Hematopoietic multipotent progenitor cell treated with erythropoietin and hydrocortisone succinate and interleukin-3 and kit ligand, for 6 days (in vitro differentiated cells): Measurements from ENCODE around the gene PAX3.
"Not testable (repeated sequence)": the region's sequence is repeated elsewhere in the genome, so short reads cannot be mapped to it uniquely, and the experiment has no call there.

ENCODE experiments used
- DNase-seq: peaks from one replicate; pipeline ENCODE4 v3.0.0-alpha.2; 2015

The PAX3 gene

DNA sequence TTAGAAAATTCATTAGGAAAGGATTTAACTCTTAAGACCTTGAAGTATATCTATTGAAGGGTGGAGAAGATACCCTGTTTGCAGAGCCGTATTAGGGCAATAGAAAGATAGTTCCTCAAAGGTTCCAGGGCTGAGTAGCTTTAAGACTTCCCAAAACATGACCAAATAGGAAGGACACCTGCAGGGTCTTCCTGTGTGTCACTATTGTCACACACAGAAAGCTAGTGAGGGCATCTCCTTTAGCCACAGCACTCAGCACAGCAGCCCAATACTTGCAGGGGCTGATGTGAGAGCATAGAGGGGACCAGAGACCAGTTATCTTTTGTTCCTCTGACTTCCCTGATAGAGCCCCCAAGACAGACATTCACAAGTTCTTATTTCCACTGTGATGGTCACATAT is 93.7 kb downstream of the PAX3 start:
- DNase-seq: no peak

GRCh38 chr2:222203041-222203440 is 95.8 kb downstream of the PAX3 start:
- DNase-seq: no peak

DNA sequence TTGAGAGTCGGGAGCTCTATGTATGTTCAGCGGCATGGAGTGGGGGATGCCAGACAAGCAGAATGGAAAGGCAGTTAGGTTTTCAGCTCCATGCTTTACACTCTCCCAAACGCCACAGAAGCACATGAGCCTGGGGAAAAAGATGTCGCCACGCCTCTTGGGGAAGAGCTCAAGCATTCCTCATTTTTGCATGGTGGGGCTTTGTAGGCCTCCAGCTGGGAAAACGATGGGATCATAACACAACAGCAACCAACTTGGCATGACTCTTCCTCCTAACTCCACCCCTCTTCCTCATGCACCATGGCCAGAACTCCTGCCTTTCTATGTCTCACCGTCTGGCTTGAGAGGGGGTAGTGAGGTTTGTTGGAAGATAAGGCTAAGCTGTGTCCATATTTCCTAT is 102.6 kb downstream of the PAX3 start:
- DNase-seq: no peak

DNA sequence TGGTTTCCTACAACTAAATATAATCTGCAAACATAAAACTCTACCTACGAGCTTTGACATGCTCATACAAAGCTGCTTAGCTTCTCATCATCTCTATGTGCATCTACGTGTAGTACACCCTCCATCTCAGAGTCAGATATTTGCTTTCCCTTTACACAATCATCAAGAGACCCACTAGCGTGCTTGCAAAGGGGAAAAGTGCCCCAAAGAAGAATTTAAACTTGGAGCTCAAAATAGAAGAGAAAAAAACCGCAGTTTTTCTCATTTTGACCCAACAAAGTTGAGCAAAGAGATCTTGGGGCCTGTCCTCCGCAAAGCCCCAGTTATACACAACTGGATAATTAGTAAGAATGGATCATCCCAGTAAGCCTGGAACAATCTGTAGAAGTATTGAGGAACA is 104.1 kb downstream of the PAX3 start:
- no peak for DNase-seq

- DNase-seq: peak; percentile 1
Observed at GRCh38 chr2:222193328-222193983, 105.3 kb downstream of the PAX3 start.

DNA sequence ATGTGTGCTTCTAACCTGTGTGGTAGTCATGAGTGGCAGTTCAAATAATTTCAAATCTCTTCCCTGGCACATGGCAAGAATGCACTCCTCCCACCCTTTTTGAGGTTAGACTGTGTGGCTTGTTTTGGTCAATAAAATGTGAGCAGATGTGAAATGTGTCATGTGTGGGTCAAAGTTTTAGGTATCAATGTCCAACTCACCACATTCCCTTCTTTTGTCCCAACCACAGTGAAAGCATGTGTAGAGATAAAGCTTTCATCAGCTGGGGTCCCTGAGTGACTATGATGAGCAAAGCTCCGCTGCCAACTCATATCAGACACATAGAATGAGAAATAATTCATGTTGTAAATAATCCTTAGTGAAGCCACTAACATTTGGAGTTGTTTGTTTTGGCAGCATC is 118.2 kb downstream of the PAX3 start:
- no peak for DNase-seq

GRCh38 chr2:222179592-222179991 is 119.2 kb downstream of the PAX3 start:
- no peak for DNase-seq

DNA sequence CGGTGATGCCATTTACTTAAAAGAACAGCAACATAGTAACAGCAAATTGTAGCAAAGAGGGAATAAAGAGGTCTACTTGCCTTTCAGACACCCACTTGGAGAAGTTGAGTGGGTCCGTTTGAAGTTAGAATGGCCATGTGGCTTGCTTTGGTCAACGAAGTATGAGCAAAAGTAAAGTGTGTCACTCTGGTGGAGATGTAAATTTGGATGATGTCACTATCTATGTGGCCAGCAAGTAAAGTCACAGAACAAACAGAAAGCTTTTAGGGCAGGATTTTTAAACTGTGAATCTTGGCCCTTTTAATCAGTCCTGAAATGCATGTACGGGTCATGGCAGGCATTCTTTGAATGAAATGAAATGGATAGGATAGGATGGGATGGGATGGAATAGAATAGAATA is 120.3 kb downstream of the PAX3 start:
- no peak for DNase-seq

GRCh38 chr2:222176890-222177289 is 121.9 kb downstream of the PAX3 start:
- DNase-seq: no peak

- no peak for DNase-seq
Observed at GRCh38 chr2:222174450-222174849, 124.3 kb downstream of the PAX3 start.

GRCh38 chr2:222169346-222169745 is 129.5 kb downstream of the PAX3 start:
- DNase-seq: no peak

DNA sequence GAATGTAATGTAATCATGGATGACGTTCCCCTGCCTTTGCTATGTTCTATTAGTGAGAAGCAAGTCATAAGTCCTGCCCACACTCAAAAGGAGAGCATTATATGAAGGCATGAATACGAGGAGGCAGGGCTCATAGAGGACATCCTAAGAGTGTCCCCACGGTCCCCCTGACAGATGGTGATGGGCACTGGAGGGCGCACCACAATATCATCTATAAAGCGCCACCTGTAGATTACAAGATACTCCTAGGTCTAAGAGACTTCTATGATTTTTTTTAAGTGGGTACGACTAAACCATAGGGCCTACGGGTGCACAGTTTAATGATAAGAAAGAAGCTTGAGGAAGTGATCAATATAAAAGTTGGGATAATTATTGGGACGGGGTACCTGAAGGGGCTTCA is 131.0 kb downstream of the PAX3 start:
- DNase-seq: no peak

- DNase-seq: no peak
Observed at GRCh38 chr2:222160944-222161343, 137.9 kb downstream of the PAX3 start.

GRCh38 chr2:222160125-222160524 is 138.7 kb downstream of the PAX3 start:
- no peak for DNase-seq

DNA sequence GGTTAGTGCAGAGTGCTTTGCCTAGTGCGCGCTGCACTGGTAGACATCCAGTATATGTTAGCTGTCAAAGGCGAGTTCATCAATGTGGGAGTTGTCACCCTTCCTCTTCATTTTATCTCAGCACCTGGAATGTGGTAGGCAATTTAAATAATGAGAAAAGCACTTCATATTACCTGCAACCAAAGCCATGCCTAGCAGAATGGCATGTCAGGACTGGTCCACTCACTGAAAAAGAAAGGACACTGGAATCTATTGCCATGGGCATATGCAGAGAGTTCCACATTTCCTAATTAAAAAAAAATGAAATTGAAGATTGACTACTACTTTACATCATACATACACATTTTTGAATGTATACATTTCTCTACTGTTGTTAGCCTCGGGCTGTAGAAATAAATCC is 139.6 kb downstream of the PAX3 start:
- no peak for DNase-seq

DNA sequence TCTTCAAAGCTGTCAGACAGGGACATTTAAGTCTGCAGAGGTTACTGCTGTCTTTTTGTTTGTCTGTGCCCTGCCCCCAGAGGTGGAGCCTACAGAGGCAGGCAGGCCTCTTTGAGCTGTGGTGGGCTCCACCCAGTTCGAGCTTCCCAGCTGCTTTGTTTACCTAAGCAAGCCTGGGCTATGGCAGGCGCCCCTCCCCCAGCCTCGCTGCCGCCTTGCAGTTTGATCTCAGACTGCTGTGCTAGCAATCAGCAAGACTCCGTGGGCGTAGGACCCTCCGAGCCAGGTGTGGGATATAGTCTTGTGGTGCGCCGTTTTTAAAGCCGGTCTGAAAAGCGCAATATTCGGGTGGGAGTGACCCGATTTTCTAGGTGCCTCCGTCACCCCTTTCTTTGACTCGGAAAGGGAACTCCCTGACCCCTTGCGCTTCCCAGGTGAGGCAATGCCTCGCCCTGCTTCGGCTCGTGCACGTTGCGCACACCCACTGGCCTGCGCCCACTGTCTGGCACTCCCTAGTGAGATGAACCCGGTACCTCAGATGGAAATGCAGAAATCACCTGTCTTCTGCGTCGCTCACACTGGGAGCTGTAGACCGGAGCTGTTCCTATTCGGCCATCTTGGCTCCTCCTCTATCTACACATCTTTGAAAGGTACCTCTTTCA is 143.7 kb downstream of the PAX3 start:
- DNase-seq: not testable (repeated sequence)
